ENCODE data around the gene AKR7A2. TPM values are rescaled to one million over a fixed set of nuclear protein-coding genes. Genes with fewer than 3 reads are reported as not detected.
A peak's percentile ranks its signal among the peaks of the same experiment; 100 is the strongest.

AKR7A2 gene
- total and polyA plus RNA-seq, 9 of the 15 experiments (the other 6 are each of a cell fraction or from before 2014, with no cell fraction given) = 2.0 to 78.4 (median 49.4) TPM

- TF ChIP-seq JUND (IDR thresholded peaks at IDR 0.05; ENCODE audit: borderline replicate concordance, low read depth, low read length) (no peak), JUND (tag; IDR thresholded peaks at IDR 0.05; ENCODE audit: borderline replicate concordance, low read depth, low read length) (no peak; the same call in 2 of the 3 replicates), E2F6 (IDR thresholded peaks at IDR 0.05; ENCODE audit: borderline replicate concordance in 1 of 2, extremely low read depth in 1 of 2, insufficient read depth in 1 of 2, insufficient read length in 1 of 2, low read depth in 1 of 2, low read length in 1 of 2, poor library complexity in 1 of 2, severe bottlenecking in 1 of 2) (peak; percentile 45 to 73), SMAD4 (CRISPR knock-in tag; conservative IDR thresholded peaks at IDR 0.05) (0 out of 2 replicates have a peak, but pooled peaks have one; percentile 43), MEF2A (IDR thresholded peaks at IDR 0.05; ENCODE audit: control insufficient read depth, low read depth, low read length) (no peak), ZBTB2 (IDR thresholded peaks at IDR 0.05) (no peak), REST (IDR thresholded peaks at IDR 0.05; ENCODE audit: borderline replicate concordance) (peak; percentile 31; the same call in 1 of the 2 replicates), REST (CRISPR knock-in tag; IDR thresholded peaks at IDR 0.05; ENCODE audit: low read depth) (no peak), POLR3G (IDR thresholded peaks at IDR 0.05; ENCODE audit: extremely low read depth, insufficient read length, insufficient replicate concordance) (no peak), GABPB1 (CRISPR knock-in tag; IDR thresholded peaks at IDR 0.05) (no peak), FOXJ2 (tag; IDR thresholded peaks at IDR 0.05) (no peak), E2F1 (CRISPR knock-in tag; IDR thresholded peaks at IDR 0.05) (no peak), CHD2 (IDR thresholded peaks at IDR 0.05; ENCODE audit: low read depth, low read length) (no peak), MEIS2 (IDR thresholded peaks at IDR 0.05; ENCODE audit: partially characterized antibody) (peak; percentile 42), MITF (IDR thresholded peaks at IDR 0.05) (peak; percentile 59; the same call in 1 of the 2 replicates)
Measured at GRCh38 chr1:19300211-19300610, 11.7 kb downstream of the AKR7A2 start (continued).

Data from K562 (cell line).